NK-92 treated with Interleukin-12 subunit alpha and Interleukin-12 subunit beta, amount 100 ng/mL, for 24 hours (cell line): ENCODE measurements around the gene C16orf78.

Experiments used
- DNase-seq: peaks from one replicate; lab custom pipeline; 2025; lab: John Stamatoyannopoulos, UW

C16orf78 gene

GRCh38 chr16:49434733-49435132 is 61.1 kb downstream of the C16orf78 start:
- no peak for DNase-seq

GRCh38 chr16:49436181-49436580 is 62.6 kb downstream of the C16orf78 start:
- DNase-seq = no peak

- DNase-seq = no peak
These were observed 63.7 kb downstream of the C16orf78 start for GRCh38 chr16:49437344-49437743.

GRCh38 chr16:49439050-49439449 is 65.4 kb downstream of the C16orf78 start:
- no peak for DNase-seq

GRCh38 chr16:49439676-49440075 is 66.1 kb downstream of the C16orf78 start:
- DNase-seq = no peak

GRCh38 chr16:49440156-49441065 is 66.8 kb downstream of the C16orf78 start:
- no peak for DNase-seq

- DNase-seq = no peak
These were observed 67.8 kb downstream of the C16orf78 start for GRCh38 chr16:49441366-49441780.

GRCh38 chr16:49442805-49443204 is 69.2 kb downstream of the C16orf78 start:
- no peak for DNase-seq

- no peak for DNase-seq
These were observed 70.0 kb downstream of the C16orf78 start for GRCh38 chr16:49443576-49443975.

GRCh38 chr16:49446805-49447204 is 73.2 kb downstream of the C16orf78 start:
- no peak for DNase-seq
